ENCODE measurements around the gene SLC25A12.
"Not testable (repeated sequence)": the region's sequence is repeated elsewhere in the genome, so short reads cannot be mapped to it uniquely, and the experiment has no call there.

Gene SLC25A12

GRCh38 chr2:171893824-171894611 lies at the start of gene SLC25A12:
Gene SLC25A12, minus strand, starts transcription at chr2:171894244. Its CDS starts 30 bp downstream, at chr2:171894214.
- peak; percentile 95 to 98 for ATAC-seq

DNA sequence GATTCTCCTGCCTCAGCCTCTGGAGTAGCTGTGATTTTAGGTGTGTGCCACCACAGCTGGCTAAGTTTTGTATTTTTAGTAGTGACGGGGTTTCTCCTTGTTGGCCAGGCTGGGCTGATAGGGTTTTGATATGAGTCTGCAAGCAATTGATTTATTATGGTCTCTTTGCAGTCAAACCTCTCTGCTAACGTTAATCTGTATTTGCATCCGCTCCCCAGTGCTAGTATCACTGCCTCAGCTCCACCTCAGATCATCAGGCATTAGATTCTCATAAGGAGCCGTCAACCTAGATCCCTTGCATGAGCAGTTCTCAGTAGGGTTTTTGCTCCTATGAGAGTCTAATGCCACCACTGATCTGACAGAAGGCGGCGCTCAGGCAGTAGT lies 47.3 kb upstream of the SLC25A12 start:
- no peak for ATAC-seq

DNA sequence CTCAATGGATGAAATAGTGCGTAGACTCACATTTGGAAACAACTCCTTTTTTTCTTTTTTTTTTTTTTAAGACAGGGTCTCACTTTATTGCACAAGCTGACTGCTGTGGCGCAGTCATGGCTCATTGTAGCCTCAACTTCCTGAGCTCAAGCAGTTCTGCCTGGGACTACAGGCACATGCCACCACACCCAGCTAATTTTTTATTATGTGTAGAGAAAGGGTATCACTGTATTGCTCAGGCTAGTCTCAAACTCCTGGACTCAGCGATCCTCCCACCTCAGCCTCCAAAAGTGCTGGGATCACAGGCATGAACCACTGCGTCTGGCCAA lies 45.7 kb upstream of the SLC25A12 start:
- ATAC-seq: no peak

DNA sequence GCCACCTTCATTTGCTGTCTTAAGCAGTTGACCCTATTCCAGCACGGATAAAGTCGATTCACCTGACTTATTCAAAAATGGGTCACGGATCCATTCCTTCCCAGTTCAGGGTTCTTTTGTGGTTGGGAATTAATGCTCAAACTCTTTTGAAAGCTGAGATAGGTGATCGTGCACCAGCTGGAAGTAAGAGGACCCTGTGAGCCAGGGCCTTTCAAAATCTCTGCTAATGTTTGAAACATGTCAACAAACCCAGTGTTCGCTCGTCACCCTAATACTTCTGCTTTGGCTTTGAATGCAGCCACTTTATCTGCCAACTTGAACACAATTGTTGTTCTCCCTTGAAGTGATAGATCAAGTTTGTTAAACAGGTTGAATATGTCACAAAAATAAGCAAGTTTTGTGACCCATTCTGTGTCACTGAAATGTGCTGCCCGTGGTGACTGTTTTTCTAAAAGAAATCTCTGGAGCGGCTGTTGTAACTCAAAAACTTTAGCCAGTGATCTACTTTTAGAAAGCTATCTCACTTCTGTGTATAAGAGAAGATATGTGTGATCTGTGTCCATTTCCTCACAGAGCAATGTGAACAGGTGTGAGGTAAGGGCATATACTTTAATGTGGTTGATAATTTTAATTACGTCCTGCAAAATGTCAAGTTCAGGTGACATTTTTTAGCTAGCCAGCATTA lies 45.2 kb upstream of the SLC25A12 start:
- ATAC-seq: no peak

GRCh38 chr2:171930385-171930784 lies 36.3 kb upstream of the SLC25A12 start:
- ATAC-seq: no peak

GRCh38 chr2:171924170-171924942 lies 30.3 kb upstream of the SLC25A12 start:
- ATAC-seq: no peak

DNA sequence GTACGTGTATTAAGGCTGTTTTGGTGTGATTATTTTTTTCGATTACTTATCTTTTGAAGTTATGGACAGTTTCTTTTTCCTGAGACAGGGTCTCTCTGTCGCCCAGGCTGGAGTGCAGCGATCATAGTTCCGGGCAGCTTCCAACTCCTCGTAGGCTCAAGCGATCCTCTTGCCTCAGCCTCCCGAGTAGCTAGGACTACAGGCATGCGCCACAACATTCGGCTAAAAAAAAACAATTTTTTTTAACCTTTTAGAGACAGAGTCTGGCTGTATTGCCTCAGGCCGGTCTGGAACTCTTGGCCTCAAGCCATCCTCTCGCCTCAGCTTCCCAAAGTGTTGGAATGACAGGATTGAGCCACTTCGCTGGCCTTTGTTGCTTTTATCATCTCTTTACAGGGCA lies 29.2 kb upstream of the SLC25A12 start:
- no peak for ATAC-seq

DNA sequence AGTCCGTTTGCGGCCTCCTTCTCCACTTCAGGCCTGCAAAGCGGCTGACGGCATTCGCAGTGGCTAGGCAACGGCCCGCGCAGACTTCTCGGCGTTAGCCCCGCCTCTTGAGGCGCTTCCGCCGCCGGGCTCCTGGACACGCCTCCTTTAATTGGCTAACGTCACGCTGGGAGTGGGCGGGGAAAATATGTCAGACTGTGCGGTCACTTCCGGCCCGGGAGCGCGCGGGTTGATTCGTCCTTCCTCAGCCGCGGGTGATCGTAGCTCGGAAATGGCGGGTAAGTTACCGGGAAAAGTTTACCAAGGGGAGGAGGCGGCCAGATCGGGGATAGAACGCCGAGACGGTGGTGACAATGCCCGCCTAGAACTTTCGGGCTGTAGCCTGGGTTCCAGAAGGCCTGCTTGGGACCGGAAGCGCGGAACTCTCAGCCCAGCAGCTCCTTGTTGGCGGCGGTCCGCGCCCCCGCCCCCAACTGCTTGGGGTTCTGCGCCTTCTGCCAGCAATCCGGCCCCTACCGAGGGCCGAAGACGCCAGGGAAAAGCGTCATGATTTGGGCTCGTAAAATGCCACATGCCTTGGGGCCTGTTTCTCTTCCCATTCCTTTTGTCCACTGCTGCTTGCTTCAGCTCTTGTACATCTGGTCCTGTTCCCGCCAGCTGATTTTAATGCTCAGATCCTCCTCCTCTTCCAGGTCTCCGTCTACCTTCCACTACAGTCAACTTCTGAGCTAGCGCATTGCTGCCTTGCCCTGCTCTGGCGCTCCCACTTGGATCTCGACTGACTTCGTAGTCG lies 28.4 kb upstream of the SLC25A12 start, which contains the start of gene HAT1:
Gene HAT1 (plus strand): TSS at position 232 of the 793 bp plus-strand sequence. CDS start 40 bp downstream, at position 272.
- ATAC-seq: peak; percentile 97

GRCh38 chr2:171921970-171922229 lies 27.9 kb upstream of the SLC25A12 start:
- peak; percentile 8 to 24 for ATAC-seq

DNA sequence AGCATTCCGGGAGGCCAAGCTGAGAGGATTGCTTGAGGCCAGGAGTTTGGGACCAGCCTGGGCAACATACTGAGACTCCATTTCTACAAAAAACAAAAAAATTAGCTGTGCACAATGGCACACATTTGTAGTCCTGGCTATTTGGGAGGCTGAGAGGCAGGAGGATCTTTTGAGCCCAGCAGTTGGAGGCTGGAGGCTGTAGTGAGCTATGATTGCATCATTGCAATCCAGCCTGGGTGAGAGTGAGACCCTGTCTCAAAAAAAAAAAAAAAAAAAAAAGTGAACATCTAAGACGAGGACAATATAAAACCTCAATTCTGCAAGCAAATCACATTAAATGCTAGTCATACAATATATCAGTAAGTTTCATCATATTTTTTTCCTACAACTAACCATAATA lies 25.4 kb upstream of the SLC25A12 start:
- no peak for ATAC-seq

- no peak for ATAC-seq
Measured at GRCh38 chr2:171913517-171913916, 19.5 kb upstream of the SLC25A12 start.

DNA sequence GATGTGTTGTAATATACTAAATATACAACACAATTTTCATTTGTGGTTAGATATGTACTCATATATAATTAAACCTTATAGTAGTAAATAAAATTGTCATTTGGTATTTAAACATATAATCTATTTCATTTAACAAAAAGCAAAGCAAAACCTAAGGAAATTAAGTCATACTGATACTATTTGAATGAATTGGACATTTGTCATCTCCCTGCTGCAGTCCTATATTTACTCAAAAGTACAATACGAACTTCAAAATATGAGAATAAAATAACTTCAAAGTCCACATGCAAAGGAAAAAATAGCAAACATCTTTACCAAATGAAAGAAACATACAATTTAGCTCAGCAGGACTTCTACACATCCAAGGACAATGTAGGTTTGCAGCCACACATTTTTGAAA lies 16.4 kb upstream of the SLC25A12 start:
- peak; percentile 35 to 62 for ATAC-seq

DNA sequence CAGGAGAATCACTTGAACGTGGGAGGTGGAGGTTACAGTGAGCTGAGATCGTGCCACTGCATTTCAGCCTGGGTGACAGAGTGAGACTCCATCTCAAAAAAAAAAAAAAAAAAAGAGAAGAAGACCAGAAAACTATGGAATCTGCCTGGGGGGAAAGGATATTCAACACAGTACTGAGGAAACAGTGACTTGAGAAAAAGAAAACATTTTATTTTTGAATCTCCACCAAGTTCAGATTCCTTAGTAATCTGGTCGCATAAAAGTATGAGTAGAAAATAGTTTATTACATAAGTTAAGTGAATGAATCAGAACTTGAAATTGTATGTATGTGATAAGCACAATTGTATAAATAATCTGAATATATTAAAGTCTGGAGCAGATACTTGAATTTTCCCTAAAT lies 15.2 kb upstream of the SLC25A12 start:
- no peak for ATAC-seq

DNA sequence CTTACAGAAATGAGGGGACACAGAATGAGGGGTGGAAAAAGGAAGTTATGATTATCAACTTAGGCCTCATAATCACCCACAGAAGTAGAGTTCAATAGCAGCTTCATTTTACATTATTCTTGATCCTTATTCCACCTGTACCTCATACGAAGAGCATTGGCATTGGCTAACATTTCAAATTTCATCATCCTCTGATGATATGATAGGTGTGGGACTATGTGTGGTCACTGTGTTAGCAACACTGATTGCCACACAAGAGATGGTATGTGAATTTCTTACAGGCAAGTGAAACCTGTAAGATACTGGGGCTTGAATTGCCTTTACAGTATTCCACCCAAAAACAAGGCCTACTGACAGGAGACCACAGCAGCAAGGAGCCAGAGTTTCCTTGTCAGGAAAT lies 14.2 kb upstream of the SLC25A12 start:
- ATAC-seq: no peak

- no peak for ATAC-seq
Measured at GRCh38 chr2:171902840-171903420, 8.9 kb upstream of the SLC25A12 start.

DNA sequence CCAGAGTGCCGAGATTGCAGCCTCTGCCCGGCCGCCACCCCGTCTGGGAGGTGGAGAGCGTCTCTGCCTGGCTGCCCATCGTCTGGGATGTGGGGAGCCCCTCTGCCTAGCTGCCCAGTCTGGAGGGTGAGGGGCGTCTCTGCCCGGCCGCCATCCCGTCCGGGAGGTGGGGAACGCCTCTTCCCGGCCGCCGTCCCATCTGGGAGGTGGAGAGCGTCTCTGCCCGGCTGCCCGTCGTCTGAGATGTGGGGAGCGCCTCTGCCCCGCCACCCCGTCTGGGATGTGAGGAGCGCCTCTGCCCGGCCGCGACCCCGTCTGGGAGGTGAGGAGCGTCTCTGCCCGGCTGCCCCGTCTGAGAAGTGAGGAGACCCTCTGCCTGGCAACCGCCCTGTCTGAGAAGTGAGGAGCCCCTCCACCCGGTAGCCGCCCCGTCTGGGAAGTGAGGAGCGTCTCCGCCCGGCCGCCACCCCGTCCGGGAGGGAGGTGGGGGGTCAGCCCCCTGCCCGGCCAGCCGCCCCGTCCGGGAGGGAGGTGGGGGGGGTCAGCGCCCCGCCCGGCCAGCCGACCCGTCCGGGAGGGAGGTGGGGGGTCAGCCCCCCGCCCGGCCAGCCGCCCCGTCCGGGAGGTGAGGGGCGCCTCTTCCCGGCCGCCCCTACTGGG lies 5.7 kb upstream of the SLC25A12 start:
- ATAC-seq: not testable (repeated sequence)

DNA sequence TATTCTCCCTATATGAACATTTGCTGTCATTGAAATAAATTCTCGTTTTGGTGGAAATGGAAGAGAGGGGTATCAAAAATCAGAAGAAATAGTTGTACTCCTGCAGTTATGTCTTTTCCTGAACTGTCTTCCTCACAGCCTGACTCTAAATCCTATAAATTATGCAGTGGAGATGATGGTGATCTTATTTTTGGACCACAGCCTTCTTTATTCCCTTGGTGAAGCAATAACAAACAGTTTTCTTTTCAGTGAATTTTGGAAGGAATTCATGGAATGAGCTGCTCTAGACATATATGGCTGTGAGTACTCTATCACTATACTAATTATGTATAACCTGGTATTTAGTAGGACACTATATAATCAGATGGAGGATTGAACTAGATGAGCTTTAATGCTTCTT lies 1.7 kb upstream of the SLC25A12 start:
- no peak for ATAC-seq

- ATAC-seq: no peak
Measured at GRCh38 chr2:171894612-171894947, 536 bp upstream of the SLC25A12 start.

DNA sequence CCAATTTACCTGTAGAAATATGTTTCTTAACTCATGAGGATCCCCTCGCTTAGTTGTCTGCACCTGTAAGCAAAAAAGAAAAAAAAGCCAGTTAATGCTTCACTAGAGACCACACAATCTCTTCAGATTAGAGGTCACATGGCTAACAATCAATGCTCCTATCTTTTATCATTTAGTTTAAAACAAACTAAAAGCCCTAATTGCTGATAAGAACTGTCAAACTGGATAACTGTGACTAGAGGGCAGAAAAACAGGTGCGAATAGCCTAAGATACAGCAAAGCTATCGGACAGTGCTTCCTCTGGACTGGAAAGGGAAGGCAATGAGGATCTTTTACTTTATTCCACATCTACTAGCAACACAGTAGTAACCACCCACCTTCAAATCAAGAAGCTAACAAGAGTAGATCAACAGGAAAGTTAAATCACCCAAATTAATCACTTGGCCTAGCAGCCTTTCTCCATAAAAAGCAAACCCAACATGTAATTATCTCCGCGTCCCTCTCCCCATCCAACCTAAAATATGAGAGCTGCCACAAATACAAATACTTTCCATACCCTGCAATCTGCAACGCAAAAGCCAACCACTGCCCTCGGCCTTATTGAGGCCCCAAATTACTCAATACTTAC lies 734 bp downstream of the SLC25A12 start:
- ATAC-seq: no peak

DNA sequence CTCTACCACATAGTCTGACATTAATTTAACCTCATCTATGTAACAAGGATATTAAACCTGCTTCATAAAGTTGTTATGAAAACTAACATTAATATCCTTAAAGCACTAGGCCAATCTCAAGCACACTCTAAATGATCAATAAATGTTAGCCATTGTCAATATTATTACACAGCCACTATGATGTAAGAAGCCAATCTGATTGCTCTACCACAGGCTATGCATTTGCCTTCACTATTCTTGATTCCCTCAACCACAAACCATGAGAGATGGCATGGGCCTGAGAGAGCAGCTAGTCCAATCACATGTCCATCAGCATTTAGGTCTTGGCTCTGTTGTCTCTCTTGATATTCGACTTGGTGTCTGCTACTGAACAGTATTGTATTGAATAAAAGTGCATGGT lies 4.2 kb downstream of the SLC25A12 start:
- ATAC-seq: no peak

- ATAC-seq: no peak
Measured at GRCh38 chr2:171889333-171889732, 4.7 kb downstream of the SLC25A12 start.
